HEK293 (cell line): Measurements from ENCODE around the gene SLC9A9.

Source experiments
- CTCF ChIA-PET: fragments of 350-600 bp; formaldehyde crosslinking; extraction: SDS; loops from one replicate; lab custom pipeline; 2021; ENCODE audit warnings: antibody characterized with exemption; lab: Yijun Ruan, JAX
- POLR2A ChIA-PET: fragments of 300-600 bp; formaldehyde crosslinking; extraction: SDS; loops from one replicate; lab custom pipeline; 2020; ENCODE audit warnings: antibody characterized with exemption, inconsistent platforms; lab: Yijun Ruan, JAX
- H3K27ac ChIP-seq: fragments of 200-500 bp; sonication (Bioruptor generic); 2 replicates; pipeline ENCODE4 v1.5.1; 2014; ENCODE audit warnings: low read depth, low read length, control low read depth, inconsistent platforms; ENCODE audit errors: extremely low read depth
- H3K36me3 ChIP-seq, 2 experiments: fragments of 200-500 bp in 1 of 2; sonication (Bioruptor generic) in 1 of 2; 1 replicate in 1 of 2; 2 replicates in 1 of 2; pipeline ENCODE4 v1.5.1; 2014 to 2017; ENCODE audit warnings: inconsistent platforms in 2 of 2, low read length in 2 of 2; ENCODE audit not compliant: control insufficient read depth in 2 of 2, insufficient read depth in 1 of 2
- H3K4me1 ChIP-seq: fragments of 200-500 bp; sonication (Bioruptor generic); 2 replicates; pipeline ENCODE4 v1.5.1; 2014; ENCODE audit warnings: mild to moderate bottlenecking, low read length, inconsistent platforms; ENCODE audit not compliant: control insufficient read depth, insufficient read depth
- H3K4me3 ChIP-seq: 2 replicates; pipeline ENCODE4 v1.5.1; 2011; ENCODE audit warnings: low read depth, mild to moderate bottlenecking, control low read depth, low read length, moderate library complexity
- H3K9me3 ChIP-seq: fragments of 200-500 bp; sonication (Bioruptor generic); 2 replicates; pipeline ENCODE4 v1.5.1; 2014; ENCODE audit warnings: low read depth, low read length, inconsistent platforms; ENCODE audit not compliant: control insufficient read depth, insufficient read depth
- BCL11B ChIP-seq: fragments of 450-650 bp; formaldehyde crosslinking; IDR thresholded peaks from 2 replicates; pipeline ENCODE4 v1.5.1; 2016; ENCODE audit warnings: low read depth, missing biosample characterization, missing genetic modification characterization
- CTCF ChIP-seq: fragments of 450-650 bp; formaldehyde crosslinking; IDR thresholded peaks from 2 replicates; pipeline ENCODE4 v1.5.1; 2016; ENCODE audit warnings: missing biosample characterization, missing genetic modification characterization
- GLIS1 ChIP-seq: fragments of 450-650 bp; formaldehyde crosslinking; IDR thresholded peaks from 2 replicates; pipeline ENCODE4 v1.5.1; 2016; ENCODE audit warnings: missing biosample characterization, missing genetic modification characterization
- MEIS1 ChIP-seq: sonication (generic); formaldehyde crosslinking; IDR thresholded peaks from 2 replicates; pipeline ENCODE4 v1.8.1; 2022; ENCODE audit warnings: missing genetic modification reagents, mild to moderate bottlenecking, borderline replicate concordance
- PRDM10 ChIP-seq: fragments of 450-650 bp; formaldehyde crosslinking; IDR thresholded peaks from 2 replicates; pipeline ENCODE4 v1.5.1; 2016; ENCODE audit warnings: missing biosample characterization, missing genetic modification characterization
- SP3 ChIP-seq: fragments of 450-650 bp; formaldehyde crosslinking; IDR thresholded peaks from 2 replicates; pipeline ENCODE4 v1.5.1; 2016; ENCODE audit warnings: missing biosample characterization, missing genetic modification characterization
- YY1 ChIP-seq: fragments of 450-650 bp; formaldehyde crosslinking; IDR thresholded peaks from 2 replicates; pipeline ENCODE4 v1.5.1; 2018; ENCODE audit warnings: missing biosample characterization, missing genetic modification characterization
- ZBTB21 ChIP-seq: fragments of 450-650 bp; formaldehyde crosslinking; IDR thresholded peaks from 2 replicates; pipeline ENCODE4 v1.5.1; 2017; ENCODE audit warnings: missing biosample characterization, missing genetic modification characterization
- ZBTB49 ChIP-seq: fragments of 450-650 bp; formaldehyde crosslinking; IDR thresholded peaks from 2 replicates; pipeline ENCODE4 v1.5.1; 2016; ENCODE audit warnings: missing biosample characterization, missing genetic modification characterization, low read depth
- ZNF10 ChIP-seq: fragments of 450-650 bp; formaldehyde crosslinking; IDR thresholded peaks from 2 replicates; pipeline ENCODE4 v1.5.1; 2017; ENCODE audit warnings: missing biosample characterization, missing genetic modification characterization
- ZNF112 ChIP-seq: fragments of 450-650 bp; formaldehyde crosslinking; IDR thresholded peaks from 2 replicates; pipeline ENCODE4 v1.5.0; 2017; ENCODE audit warnings: missing biosample characterization, missing genetic modification characterization
- ZNF140 ChIP-seq: fragments of 450-650 bp; formaldehyde crosslinking; IDR thresholded peaks from 2 replicates; pipeline ENCODE4 v1.5.1; 2016; ENCODE audit warnings: missing biosample characterization, missing genetic modification characterization
- ZNF146 ChIP-seq: fragments of 450-650 bp; formaldehyde crosslinking; IDR thresholded peaks from 2 replicates; pipeline ENCODE4 v1.5.1; 2016; ENCODE audit warnings: missing biosample characterization, missing genetic modification characterization
- ZNF202 ChIP-seq: fragments of 450-650 bp; formaldehyde crosslinking; IDR thresholded peaks from 2 replicates; pipeline ENCODE4 v1.5.1; 2016; ENCODE audit warnings: missing biosample characterization, missing genetic modification characterization, borderline replicate concordance
- ZNF223 ChIP-seq: fragments of 450-650 bp; formaldehyde crosslinking; IDR thresholded peaks from 2 replicates; pipeline ENCODE4 v1.5.1; 2016; ENCODE audit warnings: missing biosample characterization, missing genetic modification characterization
- ZNF26 ChIP-seq: fragments of 450-650 bp; formaldehyde crosslinking; IDR thresholded peaks from 2 replicates; pipeline ENCODE4 v1.5.1; 2016; ENCODE audit warnings: missing biosample characterization, missing genetic modification characterization
- ZNF302 ChIP-seq: fragments of 450-650 bp; formaldehyde crosslinking; IDR thresholded peaks from 2 replicates; pipeline ENCODE4 v1.5.1; 2016; ENCODE audit warnings: missing biosample characterization, missing genetic modification characterization, low read depth
- ZNF311 ChIP-seq: fragments of 450-650 bp; formaldehyde crosslinking; IDR thresholded peaks from 2 replicates; pipeline ENCODE4 v1.5.1; 2017; ENCODE audit warnings: missing biosample characterization, missing genetic modification characterization, borderline replicate concordance
- ZNF335 ChIP-seq: fragments of 450-650 bp; formaldehyde crosslinking; conservative IDR thresholded peaks from 2 replicates; pipeline ENCODE4 v1.5.1; 2016; ENCODE audit warnings: missing biosample characterization, missing genetic modification characterization
- ZNF488 ChIP-seq: fragments of 450-650 bp; formaldehyde crosslinking; IDR thresholded peaks from 2 replicates; pipeline ENCODE4 v1.5.1; 2016; ENCODE audit warnings: missing biosample characterization, missing genetic modification characterization
- ZNF514 ChIP-seq: fragments of 450-650 bp; formaldehyde crosslinking; IDR thresholded peaks from 2 replicates; pipeline ENCODE4 v1.5.1; 2016; ENCODE audit warnings: missing biosample characterization, missing genetic modification characterization
- ZNF549 ChIP-seq: fragments of 450-650 bp; IDR thresholded peaks from 2 replicates; pipeline ENCODE4 v1.5.1; 2018; ENCODE audit warnings: missing biosample characterization, missing genetic modification characterization, mild to moderate bottlenecking, inconsistent platforms, moderate library complexity
- ZNF555 ChIP-seq: fragments of 450-650 bp; formaldehyde crosslinking; conservative IDR thresholded peaks from 2 replicates; pipeline ENCODE4 v1.5.1; 2017; ENCODE audit warnings: missing biosample characterization, mild to moderate bottlenecking, missing genetic modification characterization, inconsistent platforms
- ZNF560 ChIP-seq: fragments of 450-650 bp; formaldehyde crosslinking; IDR thresholded peaks from 2 replicates; pipeline ENCODE4 v1.5.1; 2017; ENCODE audit warnings: missing biosample characterization, missing genetic modification characterization, borderline replicate concordance
- ZNF610 ChIP-seq: fragments of 450-650 bp; formaldehyde crosslinking; IDR thresholded peaks from 2 replicates; pipeline ENCODE4 v1.5.1; 2016; ENCODE audit warnings: missing biosample characterization, missing genetic modification characterization, borderline replicate concordance
- ZNF624 ChIP-seq: fragments of 450-650 bp; formaldehyde crosslinking; IDR thresholded peaks from 2 replicates; pipeline ENCODE4 v1.5.1; 2017; ENCODE audit warnings: missing biosample characterization, missing genetic modification characterization
- ZNF707 ChIP-seq: fragments of 450-650 bp; formaldehyde crosslinking; IDR thresholded peaks from 2 replicates; pipeline ENCODE4 v1.5.1; 2016; ENCODE audit warnings: missing biosample characterization, missing genetic modification characterization
- ZNF792 ChIP-seq: fragments of 450-650 bp; formaldehyde crosslinking; IDR thresholded peaks from 2 replicates; pipeline ENCODE4 v1.5.1; 2016; ENCODE audit warnings: missing biosample characterization, missing genetic modification characterization
- ZNF843 ChIP-seq: fragments of 450-650 bp; formaldehyde crosslinking; IDR thresholded peaks from 2 replicates; pipeline ENCODE4 v1.5.1; 2016; ENCODE audit warnings: missing biosample characterization, missing genetic modification characterization

The SLC9A9 gene

GRCh38 chr3:143447491-143447890, 400.8 kb downstream of the SLC9A9 start:
- H3K27ac ChIP-seq: no peak overlapping the region
- ChIA-PET CTCF (interaction anchor here (0.7 kb wide), 1 partner anchor 350 kb away, joined by 4 read pairs; no protein-coding TSS in a partner anchor), POLR2A (no interaction called here)
- H3K36me3 ChIP-seq: no peaks in the 10 kb centered on the region
- no peaks in the 10 kb centered on the region for H3K9me3 ChIP-seq
- no peak overlapping the region for H3K4me3 ChIP-seq
- no peaks in the 10 kb centered on the region for H3K4me1 ChIP-seq
- TF ChIP-seq ZNF560 (no peak), ZNF514 (tag by site-specific recombination) (no peak), SP3 (no peak), ZNF335 (no peak), ZNF792 (tag by site-specific recombination) (no peak), ZNF549 (tag by site-specific recombination) (no peak), ZNF10 (no peak), ZBTB21 (tag by site-specific recombination) (no peak), ZNF140 (tag by site-specific recombination) (no peak), ZNF624 (tag by site-specific recombination) (no peak), YY1 (no peak), ZNF146 (tag by site-specific recombination) (no peak), ZNF488 (tag by site-specific recombination) (no peak), ZNF302 (tag by site-specific recombination) (no peak), PRDM10 (tag by site-specific recombination) (no peak), ZNF112 (no peak), MEIS1 (CRISPR knock-in tag) (no peak), ZNF843 (tag by site-specific recombination) (no peak), ZNF707 (tag by site-specific recombination) (no peak), ZNF223 (tag by site-specific recombination) (no peak)
- TF ChIP-seq, all 188 proteins: peak for 0

- ChIA-PET CTCF (interaction anchor here (0.9 kb wide), 1 partner anchor 11 kb away, joined by 3 read pairs; no protein-coding TSS in a partner anchor), POLR2A (no interaction called here)
- no peak overlapping the region for H3K27ac ChIP-seq
- TF ChIP-seq ZNF202 (tag by site-specific recombination): no peak
- TF ChIP-seq BCL11B (tag by site-specific recombination): no peak
- no peak for TF ChIP-seq ZNF610 (tag by site-specific recombination)
- no peak for TF ChIP-seq CTCF
- no peak for TF ChIP-seq ZNF311
- TF ChIP-seq ZNF26 (tag by site-specific recombination): no peak
- TF ChIP-seq ZBTB49 (tag by site-specific recombination): no peak
- TF ChIP-seq ZNF555 (tag by site-specific recombination): no peak
- no peak for TF ChIP-seq GLIS1 (tag by site-specific recombination)
- no peak for TF ChIP-seq ZNF112
Measured at GRCh38 chr3:143445118-143445517, 403.1 kb downstream of the SLC9A9 start.

More at GRCh38 chr3:143445118-143445517, 403.1 kb downstream of the SLC9A9 start:
- Histone ChIP-seq H3K4me1 (no peaks in the 10 kb centered on the region), H3K36me3 (no peaks in the 10 kb centered on the region), H3K9me3 (no peaks in the 10 kb centered on the region), H3K4me3 (no peak overlapping the region)
